Skeletal muscle cell (primary cell): ENCODE data around the gene ATXN2.
"Not testable (repeated sequence)": the region's sequence is repeated elsewhere in the genome, so short reads cannot be mapped to it uniquely, and the experiment has no call there.

Experiments
- DNase-seq: peaks from one replicate; pipeline ENCODE4 v3.0.0-alpha.2; 2010; ENCODE audit warnings: low read depth
- H3K4me3 ChIP-seq: 2 replicates; pipeline ENCODE4 v1.5.1; 2011; ENCODE audit warnings: low read depth, mild to moderate bottlenecking, control low read depth, low read length, moderate library complexity

ATXN2 gene

GRCh38 chr12:111602857-111603256 is 3.7 kb upstream of the ATXN2 start:
- not testable (repeated sequence) for H3K4me3 ChIP-seq, DNase-seq

- no peak overlapping the region for H3K4me3 ChIP-seq
- no peak for DNase-seq
Observed at GRCh38 chr12:111602348-111602747, 3.2 kb upstream of the ATXN2 start.

- not testable (repeated sequence) for DNase-seq, H3K4me3 ChIP-seq
Observed at GRCh38 chr12:111600986-111601385, 1.9 kb upstream of the ATXN2 start.

- no peak for DNase-seq
- peak overlapping the region; percentile 93 for H3K4me3 ChIP-seq
Observed at GRCh38 chr12:111600205-111600642, 1.1 kb upstream of the ATXN2 start.

- DNase-seq = peak; percentile 91
- peak overlapping the region; percentile 93 for H3K4me3 ChIP-seq
Observed at GRCh38 chr12:111599453-111600204, 514 bp upstream of the ATXN2 start.

GRCh38 chr12:111597831-111598636 is 1.1 kb downstream of the ATXN2 start:
- no peak for DNase-seq
- peak overlapping the region; percentile 93 for H3K4me3 ChIP-seq

- no peak for DNase-seq
- peak overlapping the region; percentile 93 for H3K4me3 ChIP-seq
Observed at GRCh38 chr12:111596985-111597830, 1.9 kb downstream of the ATXN2 start.

- not testable (repeated sequence) for H3K4me3 ChIP-seq, DNase-seq
Observed at GRCh38 chr12:111595341-111595835, 3.7 kb downstream of the ATXN2 start.

GRCh38 chr12:111591399-111592010 is 7.6 kb downstream of the ATXN2 start:
- not testable (repeated sequence) for H3K4me3 ChIP-seq, DNase-seq

GRCh38 chr12:111590552-111590951 is 8.6 kb downstream of the ATXN2 start:
- no peak overlapping the region for H3K4me3 ChIP-seq
- DNase-seq = no peak

GRCh38 chr12:111589601-111590000 is 9.5 kb downstream of the ATXN2 start:
- no peak for DNase-seq

GRCh38 chr12:111588010-111588409 is 11.1 kb downstream of the ATXN2 start:
- H3K4me3 ChIP-seq = no peak overlapping the region
- DNase-seq = no peak

More at GRCh38 chr12:111589601-111590000, 9.5 kb downstream of the ATXN2 start:
- no peak overlapping the region for H3K4me3 ChIP-seq

- DNase-seq = no peak
Observed at GRCh38 chr12:111586986-111587385, 12.1 kb downstream of the ATXN2 start.

GRCh38 chr12:111585690-111586089 is 13.4 kb downstream of the ATXN2 start:
- DNase-seq = no peak
- no peak overlapping the region for H3K4me3 ChIP-seq

More at GRCh38 chr12:111586986-111587385, 12.1 kb downstream of the ATXN2 start:
- no peak overlapping the region for H3K4me3 ChIP-seq

GRCh38 chr12:111584959-111585358 is 14.2 kb downstream of the ATXN2 start:
- H3K4me3 ChIP-seq = no peak overlapping the region
- DNase-seq = no peak

- H3K4me3 ChIP-seq, DNase-seq: not testable (repeated sequence)
Observed at GRCh38 chr12:111583506-111583905, 15.6 kb downstream of the ATXN2 start.

- no peak overlapping the region for H3K4me3 ChIP-seq
- no peak for DNase-seq
Observed at GRCh38 chr12:111582133-111582747, 16.9 kb downstream of the ATXN2 start.

GRCh38 chr12:111581434-111582132 is 17.5 kb downstream of the ATXN2 start:
- no peak overlapping the region for H3K4me3 ChIP-seq

More at GRCh38 chr12:111581434-111582132, 17.5 kb downstream of the ATXN2 start:
- DNase-seq = no peak
